ENCODE measurements around the gene SWI5. TPM values are rescaled to one million over a fixed set of nuclear protein-coding genes. Genes with fewer than 3 reads are reported as not detected.

SWI5 gene
- total and polyA plus RNA-seq, 3 donors from 2014 or later, result 69.3 to 164 (median 131) TPM

DNA sequence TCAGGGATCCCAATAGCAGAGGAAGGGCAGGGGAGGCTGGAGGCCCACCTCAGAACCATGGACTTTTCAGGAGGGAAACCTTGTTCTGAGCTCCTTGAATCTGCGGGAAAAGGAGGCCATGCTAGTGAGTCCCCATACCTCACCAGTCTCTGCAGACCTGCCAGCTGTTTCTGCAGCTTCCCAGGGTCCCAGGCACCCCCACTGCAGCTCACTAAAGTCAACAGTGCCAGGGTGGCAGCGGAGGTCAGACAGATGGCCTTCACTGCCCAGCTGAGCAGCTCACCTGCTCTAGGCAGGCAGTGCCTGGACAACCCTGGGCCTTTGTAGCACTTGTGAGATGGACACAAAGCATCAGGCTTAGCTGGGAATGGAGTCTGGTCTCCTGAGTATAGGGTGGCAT lies 59.8 kb downstream of the SWI5 start:
- TF ChIP-seq POLR2A (IDR thresholded peaks at IDR 0.05), result no peak
- TF ChIP-seq, protein P1, sequence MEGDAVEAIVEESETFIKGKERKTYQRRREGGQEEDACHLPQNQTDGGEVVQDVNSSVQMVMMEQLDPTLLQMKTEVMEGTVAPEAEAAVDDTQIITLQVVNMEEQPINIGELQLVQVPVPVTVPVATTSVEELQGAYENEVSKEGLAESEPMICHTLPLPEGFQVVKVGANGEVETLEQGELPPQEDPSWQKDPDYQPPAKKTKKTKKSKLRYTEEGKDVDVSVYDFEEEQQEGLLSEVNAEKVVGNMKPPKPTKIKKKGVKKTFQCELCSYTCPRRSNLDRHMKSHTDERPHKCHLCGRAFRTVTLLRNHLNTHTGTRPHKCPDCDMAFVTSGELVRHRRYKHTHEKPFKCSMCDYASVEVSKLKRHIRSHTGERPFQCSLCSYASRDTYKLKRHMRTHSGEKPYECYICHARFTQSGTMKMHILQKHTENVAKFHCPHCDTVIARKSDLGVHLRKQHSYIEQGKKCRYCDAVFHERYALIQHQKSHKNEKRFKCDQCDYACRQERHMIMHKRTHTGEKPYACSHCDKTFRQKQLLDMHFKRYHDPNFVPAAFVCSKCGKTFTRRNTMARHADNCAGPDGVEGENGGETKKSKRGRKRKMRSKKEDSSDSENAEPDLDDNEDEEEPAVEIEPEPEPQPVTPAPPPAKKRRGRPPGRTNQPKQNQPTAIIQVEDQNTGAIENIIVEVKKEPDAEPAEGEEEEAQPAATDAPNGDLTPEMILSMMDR (IDR thresholded peaks at IDR 0.05), result no peak
- H3K27ac ChIP-seq, result no peak overlapping the region

DNA sequence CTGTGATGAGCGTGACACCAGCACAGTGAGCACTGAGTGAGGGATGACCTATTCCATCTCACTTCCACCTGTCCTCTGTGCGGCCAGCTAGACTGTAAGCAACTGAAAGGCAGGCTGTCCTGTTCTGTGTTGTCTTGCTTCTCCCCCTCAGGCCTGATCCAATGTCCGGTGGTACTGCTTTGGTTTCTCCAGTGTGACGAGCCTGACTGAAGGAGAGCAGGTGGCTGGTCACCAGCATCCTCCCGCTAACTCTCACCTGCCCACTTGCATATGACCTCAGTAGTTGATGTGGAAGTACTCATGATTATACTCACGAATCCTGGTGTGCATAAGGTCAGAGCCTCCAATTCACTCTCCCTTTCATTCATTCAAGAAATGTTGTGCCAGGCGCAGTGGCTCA lies 61.9 kb downstream of the SWI5 start:
- DNase-seq, result no peak
- WGBS, 2 donors, result 91 to 95% methylated on average over 7 of the region's 7 CpGs
- no peaks in the 10 kb centered on the region for H3K27me3 ChIP-seq
- TF ChIP-seq, protein P1 (IDR thresholded peaks at IDR 0.05), result no peak
- no peak for TF ChIP-seq POLR2A (IDR thresholded peaks at IDR 0.05)
- H3K27ac ChIP-seq, result no peak overlapping the region
- intact Hi-C loops (cut with DNase I; ENCODE audit: low total_unique reads), result no loop called here
- H3K36me3 ChIP-seq (ENCODE audit: low read depth, missing control alignments), result no peaks in the 10 kb centered on the region
- no peak overlapping the region for H3K4me3 ChIP-seq
- H3K4me1 ChIP-seq, result peaks cover 6% of the 10 kb centered on the region
- H3K9me3 ChIP-seq, result no peaks in the 10 kb centered on the region

More for the DNA sequence above, 59.8 kb downstream of the SWI5 start:
- Histone ChIP-seq H3K36me3 (ENCODE audit: low read depth, missing control alignments) (no peaks in the 10 kb centered on the region), H3K9me3 (no peaks in the 10 kb centered on the region), H3K4me1 (peaks cover under 1% of the 10 kb centered on the region), H3K27me3 (no peaks in the 10 kb centered on the region), H3K4me3 (no peak overlapping the region)
- intact Hi-C loops (cut with DNase I; ENCODE audit: low total_unique reads), result no loop called here
- 87 to 100% methylated on average over 1 to 2 of the region's 2 CpGs for WGBS, 2 donors
- no peak for DNase-seq

MicroRNA genes within 50 kb of the gene (microRNA counts, 767-probe panel; counts per million panel counts)
- 4,014 to 5,463 counts per million in 2 donors for microRNA hsa-miR-199b-5p
- microRNA hsa-miR-3154, result 0 to 152 counts per million in 2 donors

Small RNA genes lying within 50 kb of the gene (microRNA-seq; reads per million reads assigned to microRNA genes)
- gene MIR199B (ENCODE audit: borderline number of aligned reads in 2 of 2, borderline replicate concordance in 1 of 2) (73.7 to 182 reads per million in 2 donors), gene MIR3154 (ENCODE audit: borderline number of aligned reads in 2 of 2, borderline replicate concordance in 1 of 2) (0.69 to 5.6 reads per million in 2 donors)

Small RNA genes lying within 50 kb of the gene (small RNA-seq; reads per million reads assigned to genes)
- 1.0 to 8.7 reads per million in 2 donors for gene MIR199B
- 0 reads per million in 2 donors for gene MIR3154

Other genes starting within 250 kb of the SWI5 start
- 10 to 100 TPM; 18.5 to 19.4 TPM for gene NAIF1, start 209.0 kb upstream of the SWI5 start, total RNA-seq
- 25.1 TPM for gene NAIF1, start 209.0 kb upstream of the SWI5 start, polyA plus RNA-seq (ENCODE audit: insufficient read depth, low read depth, low replicate concordance)
- 10 to 100 TPM; 19.1 to 21.1 TPM for gene SLC25A25, start 208.0 kb upstream of the SWI5 start, total RNA-seq
- 15.0 TPM for gene SLC25A25, start 208.0 kb upstream of the SWI5 start, polyA plus RNA-seq (ENCODE audit: insufficient read depth, low read depth, low replicate concordance)
- gene PTGES2, start 148.5 kb upstream of the SWI5 start, total RNA-seq, result 10 to 100 TPM; 95.8 to 96.4 TPM
- 53.1 TPM for gene PTGES2, start 148.5 kb upstream of the SWI5 start, polyA plus RNA-seq (ENCODE audit: insufficient read depth, low read depth, low replicate concordance)
- not detected for gene LCN2, start 126.8 kb upstream of the SWI5 start, total RNA-seq
- gene LCN2, start 126.8 kb upstream of the SWI5 start, polyA plus RNA-seq (ENCODE audit: insufficient read depth, low read depth, low replicate concordance), result 2.2 TPM
- gene BBLN, start 116.0 kb upstream of the SWI5 start, total RNA-seq, result 100 to 1,000 TPM; 219 to 225 TPM
- 56.9 TPM for gene BBLN, start 116.0 kb upstream of the SWI5 start, polyA plus RNA-seq (ENCODE audit: insufficient read depth, low read depth, low replicate concordance)
- gene CIZ1, start 84.7 kb upstream of the SWI5 start, total RNA-seq, result 100 to 1,000 TPM; 114 to 115 TPM
- 159 TPM for gene CIZ1, start 84.7 kb upstream of the SWI5 start, polyA plus RNA-seq (ENCODE audit: insufficient read depth, low read depth, low replicate concordance)
- gene DNM1, start 72.9 kb upstream of the SWI5 start, total RNA-seq, result 1 to 10 TPM; 8.0 to 9.8 TPM
- gene DNM1, start 72.9 kb upstream of the SWI5 start, polyA plus RNA-seq (ENCODE audit: insufficient read depth, low read depth, low replicate concordance), result 10.7 TPM
- 100 to 1,000 TPM; 103 to 133 TPM for gene GOLGA2, start 269 bp upstream of the SWI5 start, total RNA-seq
- 79.8 TPM for gene GOLGA2, start 269 bp upstream of the SWI5 start, polyA plus RNA-seq (ENCODE audit: insufficient read depth, low read depth, low replicate concordance)
- 10 to 100 TPM; 14.6 to 15.0 TPM for gene TRUB2, start 46.2 kb downstream of the SWI5 start, total RNA-seq
- gene TRUB2, start 46.2 kb downstream of the SWI5 start, polyA plus RNA-seq (ENCODE audit: insufficient read depth, low read depth, low replicate concordance), result 29.7 TPM
- 10 to 100 TPM; 54.9 to 65.0 TPM for gene COQ4, start 46.6 kb downstream of the SWI5 start, total RNA-seq
- 50.9 TPM for gene COQ4, start 46.6 kb downstream of the SWI5 start, polyA plus RNA-seq (ENCODE audit: insufficient read depth, low read depth, low replicate concordance)
- 10 to 100 TPM; 32.8 to 38.0 TPM for gene SLC27A4, start 64.3 kb downstream of the SWI5 start, total RNA-seq
- 37.1 TPM for gene SLC27A4, start 64.3 kb downstream of the SWI5 start, polyA plus RNA-seq (ENCODE audit: insufficient read depth, low read depth, low replicate concordance)
- gene URM1, start 95.1 kb downstream of the SWI5 start, total RNA-seq, result 10 to 100 TPM; 31.5 to 36.8 TPM
- 51.1 TPM for gene URM1, start 95.1 kb downstream of the SWI5 start, polyA plus RNA-seq (ENCODE audit: insufficient read depth, low read depth, low replicate concordance)
- gene CERCAM, start 144.6 kb downstream of the SWI5 start, total RNA-seq, result 10 to 100 TPM; 19.7 to 21.7 TPM
- gene CERCAM, start 144.6 kb downstream of the SWI5 start, polyA plus RNA-seq (ENCODE audit: insufficient read depth, low read depth, low replicate concordance), result 26.0 TPM
- gene ODF2, start 179.7 kb downstream of the SWI5 start, total RNA-seq, result 100 to 1,000 TPM; 189 to 421 TPM
- 634 TPM for gene ODF2, start 179.7 kb downstream of the SWI5 start, polyA plus RNA-seq (ENCODE audit: insufficient read depth, low read depth, low replicate concordance)
- gene GLE1, start 228.4 kb downstream of the SWI5 start, total RNA-seq, result 10 to 100 TPM; 44.7 to 59.7 TPM
- gene GLE1, start 228.4 kb downstream of the SWI5 start, polyA plus RNA-seq (ENCODE audit: insufficient read depth, low read depth, low replicate concordance), result 82.3 TPM